ENCODE results near the gene ADAMTS2.
"Not testable (repeated sequence)": the region's sequence is repeated elsewhere in the genome, so short reads cannot be mapped to it uniquely, and the experiment has no call there.

ADAMTS2 gene

GRCh38 chr5:179120421-179120861 is 224.8 kb downstream of the ADAMTS2 start:
- DNase-seq = no peak

DNA sequence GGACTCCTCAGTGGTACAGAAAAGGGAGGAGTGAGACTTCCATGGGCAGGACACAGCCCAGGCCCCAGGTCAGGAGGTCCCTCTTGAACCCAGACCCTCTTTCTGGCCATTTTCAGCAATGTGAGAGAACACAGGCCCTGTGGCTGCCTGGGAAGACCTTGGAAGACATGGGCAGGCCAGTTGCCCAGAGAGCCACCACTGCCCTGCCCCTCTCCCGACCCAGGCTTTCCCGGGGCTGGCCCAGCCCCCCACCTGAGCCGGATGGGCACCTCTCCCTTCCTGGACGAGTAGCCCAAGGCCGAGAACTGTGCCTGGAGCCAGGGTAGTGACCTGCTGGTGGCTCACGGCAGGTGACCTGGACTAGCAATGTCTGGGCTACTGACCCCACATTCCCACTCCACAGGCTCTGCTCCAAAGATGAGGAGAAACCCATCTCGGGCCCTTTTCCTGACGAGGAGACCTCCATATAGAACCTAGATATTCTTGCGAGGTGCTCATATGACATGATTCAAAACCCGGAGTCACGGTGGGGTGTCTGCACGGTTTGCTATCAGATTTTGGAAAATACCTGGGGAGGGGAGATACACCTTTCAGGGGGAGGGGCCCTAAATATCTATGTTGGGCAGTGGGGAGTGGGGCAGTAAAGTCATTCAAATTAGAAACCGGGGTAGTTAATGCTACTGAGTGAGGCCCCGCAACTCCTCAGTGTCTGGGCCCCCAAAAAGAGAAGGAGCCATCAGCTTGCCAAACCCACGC is 225.7 kb downstream of the ADAMTS2 start:
- DNase-seq = no peak

- no peak for DNase-seq
Observed at GRCh38 chr5:179118756-179119414, 226.4 kb downstream of the ADAMTS2 start.

DNA sequence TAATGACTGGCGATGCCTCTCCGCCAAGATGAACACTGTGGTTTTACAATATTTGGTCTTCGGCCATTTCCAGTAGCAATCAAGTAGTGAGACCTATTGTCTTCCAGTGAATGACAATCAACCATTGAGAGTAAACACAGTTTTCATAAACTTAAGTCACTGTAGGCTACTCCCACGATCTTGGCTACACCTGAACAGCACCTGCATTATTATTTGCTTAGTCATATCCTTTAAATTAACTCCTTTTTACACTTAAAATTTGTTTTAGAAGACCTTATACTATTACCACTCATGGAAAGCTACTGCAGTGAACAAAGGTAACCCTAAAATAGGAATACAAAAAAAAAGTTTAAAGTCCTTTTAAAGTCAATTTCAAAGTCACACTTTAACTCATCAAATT is 226.9 kb downstream of the ADAMTS2 start:
- no peak for DNase-seq

DNA sequence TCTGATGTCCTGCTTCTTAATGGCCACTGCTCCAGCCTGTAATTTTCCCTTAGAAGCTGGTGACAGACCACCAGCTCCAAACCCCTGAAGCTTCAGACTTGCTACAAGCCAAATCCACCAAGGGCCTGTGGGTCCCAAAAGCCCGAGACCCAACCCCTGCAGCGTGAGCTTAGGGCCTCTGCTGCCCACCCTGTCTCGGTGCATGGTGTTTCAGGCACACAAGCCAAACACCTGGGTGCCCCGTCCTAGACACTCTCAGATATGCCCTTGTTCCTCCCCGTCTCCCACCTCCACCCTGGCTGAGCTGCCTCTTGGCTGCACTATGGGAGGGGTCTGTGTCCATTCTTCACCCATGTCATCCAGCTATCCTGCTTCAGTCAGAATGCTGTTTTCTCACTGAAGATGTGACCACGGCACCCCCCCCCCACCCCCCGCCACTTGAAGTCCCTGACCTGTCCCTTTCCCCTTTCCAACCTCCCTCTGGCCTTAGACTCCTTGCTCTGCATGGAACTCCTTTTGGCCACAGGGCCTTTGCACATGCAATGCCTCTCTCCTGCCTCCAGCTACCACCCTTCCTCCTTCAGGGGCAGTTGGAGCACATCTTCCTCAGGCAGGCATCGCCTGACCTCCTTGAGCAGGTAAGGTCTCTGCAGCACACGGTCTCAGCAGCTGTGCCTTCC is 229.3 kb downstream of the ADAMTS2 start:
- no peak for DNase-seq

DNA sequence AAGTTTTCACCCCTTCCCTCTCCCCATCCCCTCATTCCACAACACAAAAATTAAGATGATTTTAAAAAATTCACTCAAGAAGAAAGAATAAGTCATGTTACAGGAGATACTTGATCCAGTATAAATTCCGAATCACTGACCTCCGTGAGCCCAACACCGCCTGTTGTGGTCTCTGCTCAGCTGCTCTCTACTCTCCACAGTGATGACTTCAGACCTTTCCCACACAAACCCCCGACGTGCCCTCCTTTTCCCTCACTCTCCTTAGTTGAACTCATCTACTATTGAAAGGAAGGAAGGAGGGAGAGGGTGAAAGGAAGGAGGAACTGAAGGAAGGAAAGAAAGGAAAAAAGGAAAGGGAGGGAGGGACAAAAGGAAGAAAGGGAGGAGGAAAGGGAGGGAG is 230.0 kb downstream of the ADAMTS2 start:
- no peak for DNase-seq

- no peak for DNase-seq
Observed at GRCh38 chr5:179114756-179115155, 230.5 kb downstream of the ADAMTS2 start.

DNA sequence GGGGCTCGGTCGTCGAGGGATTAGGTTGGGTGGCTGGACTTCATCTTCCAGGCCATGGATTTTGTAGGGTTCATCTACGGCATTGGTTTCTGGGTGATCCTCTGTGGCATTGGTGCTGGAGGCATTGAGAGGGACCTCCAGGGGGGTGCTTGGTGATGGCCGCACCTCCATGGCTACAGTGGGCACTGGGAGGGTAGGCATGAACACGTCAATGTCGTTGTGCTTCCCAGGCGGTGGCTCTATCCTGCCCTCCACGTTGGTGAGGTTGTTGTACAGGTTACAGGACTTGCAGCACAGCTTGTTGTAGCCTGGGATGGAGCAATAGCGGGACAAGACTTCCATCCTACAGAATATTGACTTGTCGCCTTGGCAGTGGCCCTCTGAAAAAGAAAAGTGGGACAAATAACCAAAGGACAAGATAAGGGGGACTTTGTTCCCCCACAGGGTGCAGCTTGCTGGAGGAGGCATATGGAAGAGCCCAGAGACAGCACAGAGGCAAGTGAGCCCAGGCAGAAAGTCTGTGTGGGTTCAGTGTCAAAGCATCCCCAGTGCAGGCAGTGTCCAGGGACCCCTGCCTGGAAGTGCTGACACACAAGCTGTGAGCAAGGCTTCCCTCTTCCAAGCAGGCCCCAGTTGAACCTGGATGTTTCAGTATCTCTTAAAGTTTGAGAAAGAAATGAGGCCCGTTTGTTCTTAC is 231.2 kb downstream of the ADAMTS2 start:
- DNase-seq = no peak

DNA sequence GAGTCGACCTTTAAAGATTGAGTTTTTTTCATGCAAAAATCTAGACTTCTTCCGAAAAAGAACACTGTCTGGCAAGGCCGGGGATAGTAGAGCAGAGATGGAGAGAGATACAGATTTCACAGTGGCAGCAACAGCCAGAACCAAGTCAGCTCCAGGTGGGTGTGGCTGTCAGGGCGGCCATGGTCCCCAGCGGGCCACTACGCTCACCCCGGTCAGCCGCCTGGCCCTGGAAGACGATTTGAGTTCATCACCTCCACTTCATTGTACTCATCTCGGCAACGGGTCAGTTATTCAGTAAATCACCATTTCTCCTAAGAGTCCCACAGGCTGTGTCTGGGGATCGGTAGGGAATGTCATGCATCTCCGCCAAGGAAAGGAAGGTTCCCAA is 232.1 kb downstream of the ADAMTS2 start:
- DNase-seq = no peak

GRCh38 chr5:179112469-179113142 is 232.7 kb downstream of the ADAMTS2 start:
- no peak for DNase-seq

GRCh38 chr5:179111267-179112207 is 233.7 kb downstream of the ADAMTS2 start:
- DNase-seq = no peak

DNA sequence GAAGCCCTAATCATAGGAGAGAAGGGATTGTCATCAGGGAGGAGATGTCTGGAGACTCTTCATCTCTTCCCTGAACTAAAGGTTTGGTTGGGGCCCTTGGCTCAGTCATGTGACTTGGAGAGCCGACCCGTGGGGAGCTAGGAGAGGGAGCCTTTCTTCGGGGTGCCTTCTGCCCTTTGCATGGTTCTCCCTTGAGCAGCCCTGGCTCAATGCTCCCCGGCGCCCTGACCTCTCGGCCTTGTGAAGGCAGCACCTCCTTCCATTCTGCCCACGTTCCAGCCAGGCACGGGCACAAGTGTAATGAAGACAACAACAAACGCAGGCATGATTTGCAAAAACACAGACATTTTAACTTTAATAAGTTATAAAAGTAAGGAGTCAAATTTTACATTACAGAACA is 234.7 kb downstream of the ADAMTS2 start:
- no peak for DNase-seq

- DNase-seq = not testable (repeated sequence)
Observed at GRCh38 chr5:179101282-179101681, 244.0 kb downstream of the ADAMTS2 start.

DNA sequence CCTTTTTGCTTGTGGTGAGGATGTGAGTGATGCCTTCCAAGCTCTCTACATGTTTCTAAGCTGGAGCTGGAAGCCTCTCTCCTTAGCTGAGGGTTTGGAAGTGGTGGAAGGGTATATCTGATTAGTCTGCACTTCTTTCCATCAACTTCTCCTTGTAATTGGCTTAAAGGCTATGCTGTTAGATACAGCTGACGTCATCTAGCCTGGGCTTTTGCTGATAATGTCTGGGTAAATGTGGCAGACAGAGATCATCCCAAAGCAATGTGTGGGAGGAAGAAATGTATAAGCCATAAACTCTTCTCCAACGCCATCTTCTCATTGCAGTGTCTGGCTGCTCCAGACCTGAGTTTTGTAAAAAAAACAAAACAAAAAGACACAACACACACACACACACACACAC is 255.8 kb downstream of the ADAMTS2 start:
- DNase-seq = no peak

DNA sequence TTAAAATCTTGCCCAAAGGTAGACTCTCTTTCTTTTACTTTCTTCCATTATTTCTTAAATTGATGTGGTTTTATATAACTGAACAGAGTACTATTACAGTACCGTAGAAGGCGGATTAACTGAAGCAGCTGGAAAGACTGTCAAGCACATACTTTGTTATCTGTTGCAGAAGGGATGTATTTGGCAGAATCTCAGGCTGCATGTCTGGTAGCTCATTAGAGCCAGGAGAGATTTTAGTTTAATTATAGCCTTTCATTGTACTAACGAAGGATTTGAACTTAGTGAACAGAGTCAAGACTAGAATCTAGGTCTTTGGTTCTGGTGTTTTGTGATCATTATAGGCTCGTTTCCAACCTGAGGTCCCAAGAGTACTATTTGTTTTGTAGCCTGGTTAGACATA is 264.5 kb downstream of the ADAMTS2 start:
- no peak for DNase-seq

DNA sequence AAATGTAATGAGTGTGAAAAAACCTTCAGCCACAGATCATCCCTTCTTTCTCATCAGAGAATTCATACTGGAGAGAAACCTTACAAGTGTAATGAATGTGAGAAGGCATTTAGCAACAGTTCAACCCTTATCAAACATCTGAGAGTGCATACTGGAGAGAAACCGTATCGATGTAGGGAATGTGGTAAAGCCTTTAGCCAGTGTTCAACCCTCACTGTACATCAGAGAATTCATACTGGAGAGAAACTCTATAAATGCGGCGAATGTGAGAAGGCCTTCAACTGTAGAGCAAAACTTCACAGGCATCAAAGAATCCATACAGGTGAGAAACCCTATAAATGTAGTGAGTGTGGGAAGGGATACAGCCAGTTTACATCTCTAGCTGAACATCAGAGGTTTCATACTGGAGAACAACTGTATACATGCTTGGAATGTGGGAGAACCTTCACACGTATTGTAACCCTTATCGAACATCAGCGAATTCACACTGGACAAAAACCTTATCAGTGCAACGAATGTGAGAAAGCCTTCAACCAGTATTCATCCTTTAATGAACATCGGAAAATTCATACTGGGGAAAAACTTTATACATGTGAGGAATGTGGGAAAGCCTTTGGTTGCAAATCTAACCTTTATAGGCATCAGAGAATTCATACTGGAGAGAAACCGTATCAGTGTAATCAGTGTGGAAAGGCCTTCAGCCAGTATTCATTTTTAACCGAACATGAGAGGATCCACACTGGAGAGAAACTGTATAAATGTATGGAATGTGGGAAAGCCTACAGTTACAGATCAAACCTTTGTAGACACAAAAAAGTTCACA is 265.9 kb downstream of the ADAMTS2 start:
- no peak for DNase-seq

GRCh38 chr5:179065703-179066102 is 279.6 kb downstream of the ADAMTS2 start:
- no peak for DNase-seq

- no peak for DNase-seq
Observed at GRCh38 chr5:179061025-179061424, 284.2 kb downstream of the ADAMTS2 start.

Measured in anterior cingulate cortex (tissue), 58 donors.